Lower leg skin (tissue), 3 donors: Measurements from ENCODE around the gene DHX34.

Experiments used
- POLR2A ChIP-seq, 2 donors: fragments of 450-650 bp; IDR thresholded peaks; one replicate each; pipeline ENCODE4 v1.6.1; 2016 to 2017; ENCODE audit warnings: antibody characterized with exemption in 2 of 2, mild to moderate bottlenecking in 1 of 2, moderate library complexity in 1 of 2
- TF ChIP-seq, protein P1 (sequence below), 3 donors: fragments of 450-650 bp; IDR thresholded peaks; one replicate each; pipeline ENCODE4 v1.5.1; 2016; ENCODE audit warnings: antibody characterized with exemption in 3 of 3, mild to moderate bottlenecking in 3 of 3, moderate library complexity in 2 of 3

DNA sequence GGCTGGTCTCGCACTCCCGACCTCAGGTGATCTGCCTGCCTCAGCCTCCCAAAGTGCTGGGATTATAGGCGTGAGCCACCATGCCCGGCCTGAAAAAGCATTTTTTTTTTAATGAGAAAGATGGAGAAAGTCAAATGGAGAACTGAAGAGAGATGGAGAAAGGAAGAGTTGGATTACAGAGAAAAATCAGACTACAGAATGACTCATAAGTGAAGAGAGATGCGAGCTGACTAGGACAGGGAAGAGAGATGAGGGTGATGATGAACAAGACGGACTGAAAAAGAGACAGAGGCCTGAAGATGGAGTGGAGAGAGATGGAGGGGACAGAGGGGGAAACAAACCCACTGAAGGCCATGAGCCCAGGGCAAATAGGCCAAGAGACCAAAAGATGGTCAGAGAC is 1.5 kb downstream of the DHX34 start:
- TF ChIP-seq, protein P1, sequence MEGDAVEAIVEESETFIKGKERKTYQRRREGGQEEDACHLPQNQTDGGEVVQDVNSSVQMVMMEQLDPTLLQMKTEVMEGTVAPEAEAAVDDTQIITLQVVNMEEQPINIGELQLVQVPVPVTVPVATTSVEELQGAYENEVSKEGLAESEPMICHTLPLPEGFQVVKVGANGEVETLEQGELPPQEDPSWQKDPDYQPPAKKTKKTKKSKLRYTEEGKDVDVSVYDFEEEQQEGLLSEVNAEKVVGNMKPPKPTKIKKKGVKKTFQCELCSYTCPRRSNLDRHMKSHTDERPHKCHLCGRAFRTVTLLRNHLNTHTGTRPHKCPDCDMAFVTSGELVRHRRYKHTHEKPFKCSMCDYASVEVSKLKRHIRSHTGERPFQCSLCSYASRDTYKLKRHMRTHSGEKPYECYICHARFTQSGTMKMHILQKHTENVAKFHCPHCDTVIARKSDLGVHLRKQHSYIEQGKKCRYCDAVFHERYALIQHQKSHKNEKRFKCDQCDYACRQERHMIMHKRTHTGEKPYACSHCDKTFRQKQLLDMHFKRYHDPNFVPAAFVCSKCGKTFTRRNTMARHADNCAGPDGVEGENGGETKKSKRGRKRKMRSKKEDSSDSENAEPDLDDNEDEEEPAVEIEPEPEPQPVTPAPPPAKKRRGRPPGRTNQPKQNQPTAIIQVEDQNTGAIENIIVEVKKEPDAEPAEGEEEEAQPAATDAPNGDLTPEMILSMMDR (IDR thresholded peaks at IDR 0.05): no peak
- TF ChIP-seq POLR2A (IDR thresholded peaks at IDR 0.05): no peak
